Lower leg skin (tissue), 4 donors: ENCODE data around the gene VAV2. TPM values are rescaled to one million over a fixed set of nuclear protein-coding genes. Genes with fewer than 3 reads are reported as not detected.

ENCODE experiments used
- DNase-seq, 2 donors: peaks; one replicate each; pipeline ENCODE4 v3.0.0-alpha.2; 2019; ENCODE audit warnings: low spot score in 2 of 2
- H3K4me3 ChIP-seq: fragments of 200-600 bp; sonication (generic); 2 replicates; pipeline ENCODE4 v1.5.1; 2017; ENCODE audit warnings: mild to moderate bottlenecking, low read depth; ENCODE audit not compliant: poor library complexity, severe bottlenecking
- POLR2A ChIP-seq, 2 donors: fragments of 450-650 bp; IDR thresholded peaks; one replicate each; pipeline ENCODE4 v1.6.1; 2016 to 2017; ENCODE audit warnings: antibody characterized with exemption in 2 of 2, mild to moderate bottlenecking in 1 of 2, moderate library complexity in 1 of 2
- WGBS, 2 donors: methylation state at CpG; one replicate each; pipeline ENCODE4 v1.1.5; 2018; 5-methylcytosine and 5-hydroxymethylcytosine counted together
- intact Hi-C: fragments of 100-400 bp; cut with DNase I; formaldehyde crosslinking; loops from one replicate; pipeline ENCODE4 v1.15.0; 2023; ENCODE audit warnings: low total_unique reads
- total RNA-seq, 4 donors: library from RNA; depleted of rRNA; stranded (reverse); fragments of >200 nt; gene quantifications; one replicate each; pipeline ENCODE4 v1.1.0, GENCODE V29; 2016
- TF ChIP-seq, protein P1 (sequence below), 3 donors: fragments of 450-650 bp; IDR thresholded peaks; one replicate each; pipeline ENCODE4 v1.5.1; 2016; ENCODE audit warnings: antibody characterized with exemption in 3 of 3, mild to moderate bottlenecking in 3 of 3, moderate library complexity in 2 of 3

Gene VAV2
- total RNA-seq, 4 donors from 2014 or later = 6.8 to 9.1 (median 7.5) TPM

DNA sequence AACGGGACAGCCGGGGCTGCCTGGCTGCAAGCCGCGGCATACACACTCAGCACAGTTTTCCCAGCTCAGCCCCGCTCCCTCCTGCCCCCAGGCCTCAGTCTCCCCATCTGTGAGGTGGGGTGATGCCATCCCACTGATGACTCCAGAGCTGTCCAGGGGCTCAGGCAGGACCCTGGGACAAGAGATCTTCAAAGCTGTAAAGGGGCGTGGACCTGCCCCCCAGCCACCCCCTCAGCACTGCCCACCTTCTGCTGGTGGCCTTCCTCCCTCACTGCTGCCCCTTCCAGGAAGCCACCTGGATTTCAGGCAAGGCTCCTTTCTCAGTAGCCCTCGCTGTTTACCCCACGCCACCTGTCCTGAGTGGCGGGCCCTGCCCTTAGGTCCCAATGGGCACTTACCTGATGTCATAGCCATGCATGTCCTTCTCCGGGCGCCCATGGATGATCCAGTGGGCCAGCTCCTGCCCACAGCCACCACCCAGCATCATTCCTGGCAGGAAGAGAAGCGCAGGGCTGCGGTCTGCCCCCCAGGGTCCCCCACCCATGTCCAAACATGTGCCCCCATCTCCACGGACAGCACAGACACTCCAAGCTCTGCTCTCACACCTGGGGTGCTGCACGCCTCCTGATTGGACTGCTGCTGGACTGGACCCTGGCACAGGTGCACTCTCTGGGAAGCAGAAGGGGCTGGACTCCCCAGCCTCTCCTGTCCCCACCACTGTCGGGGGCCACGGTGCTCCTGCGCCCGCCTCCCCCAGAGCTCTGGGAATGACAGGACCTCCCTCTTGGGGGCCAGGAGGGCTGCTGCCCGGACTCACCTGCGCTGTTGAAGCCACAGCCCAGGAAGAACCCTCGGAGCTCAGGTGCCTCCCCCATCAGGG is 279.7 kb downstream of the VAV2 start:
- WGBS, 2 donors = 86 to 88% methylated on average over 14 to 22 of the region's 22 CpGs
- intact Hi-C loops = no loop called here
- DNase-seq = no peak
- no peak for TF ChIP-seq POLR2A (IDR thresholded peaks at IDR 0.05)
- TF ChIP-seq, protein P1, sequence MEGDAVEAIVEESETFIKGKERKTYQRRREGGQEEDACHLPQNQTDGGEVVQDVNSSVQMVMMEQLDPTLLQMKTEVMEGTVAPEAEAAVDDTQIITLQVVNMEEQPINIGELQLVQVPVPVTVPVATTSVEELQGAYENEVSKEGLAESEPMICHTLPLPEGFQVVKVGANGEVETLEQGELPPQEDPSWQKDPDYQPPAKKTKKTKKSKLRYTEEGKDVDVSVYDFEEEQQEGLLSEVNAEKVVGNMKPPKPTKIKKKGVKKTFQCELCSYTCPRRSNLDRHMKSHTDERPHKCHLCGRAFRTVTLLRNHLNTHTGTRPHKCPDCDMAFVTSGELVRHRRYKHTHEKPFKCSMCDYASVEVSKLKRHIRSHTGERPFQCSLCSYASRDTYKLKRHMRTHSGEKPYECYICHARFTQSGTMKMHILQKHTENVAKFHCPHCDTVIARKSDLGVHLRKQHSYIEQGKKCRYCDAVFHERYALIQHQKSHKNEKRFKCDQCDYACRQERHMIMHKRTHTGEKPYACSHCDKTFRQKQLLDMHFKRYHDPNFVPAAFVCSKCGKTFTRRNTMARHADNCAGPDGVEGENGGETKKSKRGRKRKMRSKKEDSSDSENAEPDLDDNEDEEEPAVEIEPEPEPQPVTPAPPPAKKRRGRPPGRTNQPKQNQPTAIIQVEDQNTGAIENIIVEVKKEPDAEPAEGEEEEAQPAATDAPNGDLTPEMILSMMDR (IDR thresholded peaks at IDR 0.05) = no peak
- H3K4me3 ChIP-seq = no peak overlapping the region

Other genes starting within 250 kb of the VAV2 start
- 10 to 100 TPM in 1 of 4 donors, 1 to 10 TPM in 3; 2.5 to 11.0 (median 6.4) TPM for gene BRD3OS, start 33.2 kb upstream of the VAV2 start, total RNA-seq
- gene BRD3, start 75.7 kb upstream of the VAV2 start, total RNA-seq = 10 to 100 TPM; 18.5 to 59.9 (median 26.7) TPM
- 10 to 100 TPM; 16.1 to 23.8 (median 19.6) TPM for gene WDR5, start 143.8 kb upstream of the VAV2 start, total RNA-seq
- gene RNU6ATAC, start 172.2 kb upstream of the VAV2 start, total RNA-seq = not detected